ENCODE results near the gene DYNLT4. TPM values are rescaled to one million over a fixed set of nuclear protein-coding genes. Genes with fewer than 3 reads are reported as not detected.

Gene DYNLT4
- total RNA-seq, 3 donors from 2014 or later, result 0.80 to 2.0 (median 1.3) TPM

GRCh38 chr1:44849575-44850132 lies 42.5 kb upstream of the DYNLT4 start:
- no peaks in the 10 kb centered on the region for H3K9me3 ChIP-seq
- H3K4me1 ChIP-seq, result no peaks in the 10 kb centered on the region
- no peak overlapping the region for H3K4me3 ChIP-seq
- no peaks in the 10 kb centered on the region for H3K36me3 ChIP-seq
- TF ChIP-seq POLR2A (IDR thresholded peaks at IDR 0.05) (no peak), CTCF (IDR thresholded peaks at IDR 0.05) (no peak), POLR2AphosphoS5 (IDR thresholded peaks at IDR 0.05) (no peak)
- DNase-seq (ENCODE audit: low spot score in 2 of 2), result no peak
- intact Hi-C loops (cut with DNase I; ENCODE audit: low total_unique reads), result no loop called here
- H3K27ac ChIP-seq, result peak overlapping the region; percentile 51 to 76
- H3K27me3 ChIP-seq, result no peaks in the 10 kb centered on the region

DNA sequence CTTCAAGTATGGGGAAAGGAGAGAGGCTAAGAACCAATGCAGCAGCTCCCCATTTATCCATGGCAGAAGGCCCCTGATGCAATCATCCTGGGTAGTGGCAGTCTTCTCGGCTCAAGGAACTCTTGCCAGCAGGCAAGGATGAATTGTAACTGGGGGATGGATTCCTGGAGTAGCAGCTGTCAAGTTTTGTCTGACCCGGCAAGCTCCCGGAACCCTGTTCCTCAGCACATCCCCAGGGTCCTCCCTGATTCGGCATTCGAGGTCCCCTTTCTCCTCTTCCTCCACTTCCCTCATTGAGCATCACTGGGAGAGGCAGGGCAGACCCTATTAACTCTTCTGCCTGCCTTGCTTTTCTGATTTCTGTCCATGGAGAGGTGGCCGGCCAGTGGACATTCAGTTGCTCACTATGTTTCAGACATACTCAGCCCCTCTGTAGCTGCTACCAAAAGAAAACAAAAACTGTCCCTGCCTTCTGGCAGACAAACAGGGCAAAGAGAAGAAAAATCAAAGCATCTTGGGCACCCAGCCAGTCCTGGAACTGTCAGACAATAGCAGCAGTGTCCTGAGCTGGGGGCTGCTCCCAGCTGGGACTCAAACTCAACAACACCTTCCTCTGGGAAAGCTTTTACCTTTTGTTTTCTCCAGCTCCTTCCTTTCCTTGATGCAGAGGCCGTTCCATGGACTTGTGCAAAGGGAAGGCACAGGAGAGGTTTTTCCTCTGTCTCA lies 41.5 kb upstream of the DYNLT4 start:
- H3K4me3 ChIP-seq, result no peak overlapping the region
- peak overlapping the region; percentile 51 to 76 for H3K27ac ChIP-seq
- TF ChIP-seq CTCF (IDR thresholded peaks at IDR 0.05) (no peak), POLR2AphosphoS5 (IDR thresholded peaks at IDR 0.05) (no peak)
- H3K36me3 ChIP-seq, result no peaks in the 10 kb centered on the region
- no peaks in the 10 kb centered on the region for H3K9me3 ChIP-seq
- no peaks in the 10 kb centered on the region for H3K27me3 ChIP-seq
- intact Hi-C loops (cut with DNase I; ENCODE audit: low total_unique reads), result no loop called here
- H3K4me1 ChIP-seq, result no peaks in the 10 kb centered on the region
- DNase-seq (ENCODE audit: low spot score in 2 of 2), result peak in 1 of 2 donors; percentile 40

GRCh38 chr1:44847845-44848244 lies 40.7 kb upstream of the DYNLT4 start:
- no peaks in the 10 kb centered on the region for H3K27me3 ChIP-seq
- H3K27ac ChIP-seq, result peak overlapping the region; percentile 51 to 76
- intact Hi-C loops (cut with DNase I; ENCODE audit: low total_unique reads), result no loop called here
- no peak overlapping the region for H3K4me3 ChIP-seq
- no peaks in the 10 kb centered on the region for H3K36me3 ChIP-seq
- no peak for DNase-seq (ENCODE audit: low spot score in 2 of 2)
- no peaks in the 10 kb centered on the region for H3K9me3 ChIP-seq
- no peaks in the 10 kb centered on the region for H3K4me1 ChIP-seq
- no peak for TF ChIP-seq POLR2A (IDR thresholded peaks at IDR 0.05)
- TF ChIP-seq CTCF (IDR thresholded peaks at IDR 0.05), result no peak
- no peak for TF ChIP-seq POLR2AphosphoS5 (IDR thresholded peaks at IDR 0.05)

DNA sequence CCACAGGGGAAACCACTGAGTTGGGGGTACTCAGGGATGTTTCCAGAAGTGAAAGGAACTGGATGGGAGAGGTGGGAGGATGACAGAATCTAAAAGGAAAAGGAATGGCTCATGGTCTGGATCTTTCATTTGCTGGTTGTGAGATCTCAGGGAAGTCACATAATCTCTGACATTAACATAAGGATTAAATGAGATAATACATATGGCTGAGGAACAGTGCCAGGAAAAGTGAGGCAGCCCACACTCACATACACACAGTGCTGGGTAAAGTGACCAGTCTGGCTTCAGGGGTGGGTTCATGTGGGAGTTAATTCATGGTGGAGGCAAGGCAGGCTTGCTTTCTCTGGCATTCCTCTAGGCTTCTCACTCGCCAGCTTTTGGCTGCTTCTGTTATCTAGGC lies 39.8 kb upstream of the DYNLT4 start:
- no peak for TF ChIP-seq CTCF (IDR thresholded peaks at IDR 0.05)
- no peak for TF ChIP-seq POLR2AphosphoS5 (IDR thresholded peaks at IDR 0.05)
- no peak for TF ChIP-seq POLR2A (IDR thresholded peaks at IDR 0.05)
- H3K9me3 ChIP-seq, result no peaks in the 10 kb centered on the region
- peak overlapping the region in 1 of 2 donors; percentile 5 for H3K27ac ChIP-seq
- no peaks in the 10 kb centered on the region for H3K27me3 ChIP-seq
- no peak for DNase-seq (ENCODE audit: low spot score in 2 of 2)
- H3K4me3 ChIP-seq, result no peak overlapping the region
- intact Hi-C loops (cut with DNase I; ENCODE audit: low total_unique reads), result no loop called here
- no peaks in the 10 kb centered on the region for H3K4me1 ChIP-seq
- no peaks in the 10 kb centered on the region for H3K36me3 ChIP-seq

DNA sequence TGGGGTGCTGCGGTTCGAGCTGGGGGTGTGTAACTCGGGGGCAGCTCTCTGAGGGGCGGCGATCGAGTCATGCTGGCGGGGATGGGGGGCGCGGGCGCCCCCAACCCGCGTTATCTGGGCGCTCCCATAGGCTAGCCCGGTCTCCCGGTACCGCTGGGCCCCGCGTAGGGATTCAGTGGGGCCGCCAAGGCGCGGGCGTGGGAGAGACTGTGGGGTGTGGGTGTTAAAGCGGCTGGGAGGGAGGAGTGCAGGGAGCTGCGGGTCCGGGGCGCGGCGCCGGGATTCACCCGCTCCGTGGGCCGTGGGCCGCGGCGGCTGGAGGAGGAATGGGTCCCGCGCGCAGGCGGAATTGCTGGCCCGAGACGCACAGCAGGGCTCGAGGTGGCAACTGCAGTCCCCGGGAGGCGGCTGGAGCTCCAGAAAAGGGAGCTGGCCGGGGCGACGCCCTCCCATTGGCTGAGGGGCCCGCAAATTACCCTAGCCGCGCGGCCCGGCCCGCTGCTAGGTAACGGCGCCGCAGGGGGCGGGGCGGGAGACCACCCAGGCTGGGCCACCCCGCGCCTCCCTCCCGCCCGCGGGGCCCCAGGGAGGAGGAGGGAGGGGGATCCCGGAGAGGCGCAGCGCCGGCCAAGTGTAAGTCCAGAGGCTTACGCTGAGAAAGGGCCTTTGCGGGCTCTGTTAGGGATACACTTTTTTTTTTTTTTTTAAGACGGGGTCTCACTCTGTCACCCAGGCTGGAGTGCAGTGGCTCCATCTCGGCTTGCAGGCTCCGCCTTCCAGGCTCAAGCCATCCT lies 35.9 kb upstream of the DYNLT4 start, which contains the start of gene PTCH2:
Gene PTCH2, minus strand, starts transcription at position 392 of the 794 bp plus-strand sequence. Its CDS starts 321 bp downstream, at position 71.
- peak within 1 kb of the TSS; percentile 50 to 85 (median 57) for H3K4me3 ChIP-seq
- H3K27ac ChIP-seq, result peak within 1 kb of the TSS; percentile 70 to 83
- no peaks in the 10 kb centered on the region for H3K36me3 ChIP-seq
- H3K27me3 ChIP-seq, result no peaks in the 10 kb centered on the region
- intact Hi-C loops (cut with DNase I; ENCODE audit: low total_unique reads), result no loop called here
- DNase-seq (ENCODE audit: low spot score in 2 of 2), result peak in 1 of 2 donors; percentile 58
- H3K4me1 ChIP-seq, result no peaks in the 10 kb centered on the region
- H3K9me3 ChIP-seq, result no peaks in the 10 kb centered on the region
- TF ChIP-seq POLR2A (IDR thresholded peaks at IDR 0.05) (no peak), POLR2AphosphoS5 (IDR thresholded peaks at IDR 0.05) (peak in 1 of 3 donors; percentile 46)
